Measurements from ENCODE around the gene RBMS1.

Gene RBMS1

GRCh38 chr2:160303527-160303926, 190.1 kb downstream of the RBMS1 start:
- no peak for DNase-seq (ENCODE audit: low read depth in 2 of 2)

DNA sequence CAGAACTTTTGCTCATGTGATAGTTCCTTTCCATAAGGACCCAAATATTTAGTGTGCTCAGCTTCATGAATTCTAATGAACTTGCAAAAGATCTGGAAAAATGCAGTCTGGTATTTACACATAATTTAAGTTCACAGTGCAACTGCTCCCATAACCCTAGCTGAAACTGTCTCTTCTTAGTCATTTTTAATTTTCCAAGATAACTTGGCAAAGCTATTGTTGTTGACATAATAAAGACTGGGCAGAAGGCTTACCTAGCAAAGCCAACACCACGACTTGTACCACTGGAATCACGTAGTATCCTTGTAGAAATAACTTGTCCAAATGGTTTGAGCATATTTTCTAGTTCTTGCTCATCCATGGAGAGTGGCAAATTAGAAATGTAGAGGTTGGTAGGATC, 190.5 kb downstream of the RBMS1 start:
- DNase-seq (ENCODE audit: low read depth in 2 of 2): no peak

GRCh38 chr2:160301420-160301819, 192.2 kb downstream of the RBMS1 start:
- DNase-seq (ENCODE audit: low read depth in 2 of 2): no peak

DNA sequence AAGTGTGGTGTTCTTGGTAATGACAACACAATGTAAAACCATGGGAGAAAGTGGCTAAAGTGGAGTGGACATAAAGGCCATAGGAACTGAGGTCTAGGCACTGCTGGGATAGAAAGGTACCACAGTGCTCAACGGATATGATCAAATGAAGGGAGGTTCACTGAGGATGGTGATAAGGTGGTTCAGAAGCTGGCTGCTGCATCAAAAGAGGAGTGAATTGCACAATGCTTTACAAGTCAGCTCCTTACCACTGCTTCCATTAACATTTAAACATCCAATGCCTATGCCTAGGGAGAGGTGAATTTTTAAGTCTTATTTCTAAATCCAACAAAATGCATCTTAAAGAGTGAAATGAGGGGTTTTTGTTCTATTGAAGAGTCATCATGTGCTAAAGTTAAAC, 193.4 kb downstream of the RBMS1 start:
- no peak for DNase-seq (ENCODE audit: low read depth in 2 of 2)

- DNase-seq (ENCODE audit: low read depth in 2 of 2): no peak
Measured at GRCh38 chr2:160299540-160299939, 194.1 kb downstream of the RBMS1 start.

DNA sequence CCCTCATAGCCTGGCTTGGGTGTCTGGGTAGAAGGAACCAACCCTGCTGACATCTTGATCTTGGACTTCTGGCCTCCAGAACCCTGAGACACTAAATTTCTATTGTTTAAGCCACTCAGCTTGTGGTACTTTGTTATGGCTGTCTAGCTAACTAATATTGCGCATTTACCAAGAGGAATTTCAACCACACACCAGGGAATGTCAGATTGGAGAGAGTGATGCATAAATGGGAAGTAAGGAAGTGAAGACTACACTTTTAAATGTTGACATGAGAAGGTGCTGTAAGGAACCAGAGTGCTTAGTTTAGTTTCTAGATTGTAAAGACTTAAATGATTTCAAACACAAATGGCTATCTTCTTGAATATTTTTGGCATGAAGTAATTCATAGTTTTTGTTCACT, 194.6 kb downstream of the RBMS1 start:
- DNase-seq (ENCODE audit: low read depth in 2 of 2): no peak

DNA sequence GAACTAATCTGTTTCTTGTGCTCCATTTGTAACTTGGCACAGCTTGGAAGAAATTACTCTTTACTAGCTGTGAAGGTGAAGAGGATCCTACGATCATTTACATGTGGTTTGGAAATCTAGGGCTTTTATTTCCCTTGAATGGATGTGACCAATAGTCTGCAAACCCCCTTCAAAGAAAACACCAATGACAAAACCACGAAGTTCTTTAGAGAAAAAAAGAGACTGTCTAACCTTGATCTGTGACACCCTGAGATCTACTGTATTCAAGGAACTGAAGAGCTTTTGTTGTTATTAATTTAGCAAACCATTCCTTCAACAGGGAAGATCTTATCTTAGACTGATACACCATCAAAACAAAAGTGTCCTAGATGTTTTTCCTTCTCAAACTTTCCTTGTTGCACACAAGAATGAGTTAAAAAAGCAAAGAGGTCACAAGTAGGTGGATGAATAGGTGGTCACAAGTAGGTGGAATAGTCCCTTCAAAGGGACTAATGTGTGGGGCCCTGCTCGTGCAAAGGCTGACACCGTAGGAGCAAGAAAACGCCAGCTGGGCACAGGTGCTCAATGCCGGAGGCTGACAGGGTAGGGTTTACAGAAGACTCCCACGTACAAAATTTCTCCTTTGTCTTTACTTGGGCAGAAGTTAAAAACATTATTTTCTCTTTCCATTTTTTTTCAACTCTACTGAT, 197.9 kb downstream of the RBMS1 start:
- no peak for DNase-seq (ENCODE audit: low read depth in 2 of 2)

DNA sequence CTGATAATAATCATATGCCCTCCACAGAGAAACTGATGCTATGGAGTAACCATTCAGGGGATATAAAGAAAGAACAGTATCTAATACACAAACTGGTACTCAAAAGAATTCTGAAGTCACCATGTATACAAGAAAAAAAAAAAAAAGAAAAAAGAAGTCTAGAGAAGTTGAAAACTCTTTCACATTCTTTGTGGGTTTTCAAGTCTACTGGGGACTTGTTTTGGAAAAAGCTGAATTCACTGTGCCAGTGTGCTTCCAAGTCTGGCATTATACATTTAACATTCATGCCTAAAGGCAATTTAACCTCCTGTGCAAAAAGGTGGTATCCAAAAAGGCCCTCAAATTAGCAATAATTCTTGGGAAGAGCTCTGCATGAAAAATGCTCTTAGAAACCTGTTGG, 198.7 kb downstream of the RBMS1 start:
- no peak for DNase-seq (ENCODE audit: low read depth in 2 of 2)

DNA sequence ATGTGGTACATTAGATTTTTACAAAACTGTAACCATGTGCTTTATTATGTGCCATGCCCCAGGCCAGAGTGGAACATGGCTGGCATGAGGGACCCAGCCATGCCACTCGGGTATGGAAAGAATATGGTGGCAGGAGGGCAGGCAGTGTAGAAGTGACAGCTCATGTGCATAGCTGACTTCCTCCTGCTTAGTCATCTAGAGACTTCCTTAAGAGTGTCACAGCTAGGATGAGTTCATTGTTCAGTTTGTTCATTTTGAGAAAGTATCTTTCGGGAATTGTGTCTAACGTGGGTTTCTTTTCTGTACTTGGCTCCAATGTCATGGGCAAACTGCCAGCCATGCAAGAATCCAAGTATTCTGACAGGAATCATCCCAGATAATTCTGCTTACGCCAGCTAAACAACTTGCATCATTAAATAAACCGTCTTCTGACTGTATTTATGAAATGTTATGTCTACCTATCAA, 199.2 kb downstream of the RBMS1 start:
- DNase-seq (ENCODE audit: low read depth in 2 of 2): no peak

GRCh38 chr2:160293391-160294091, 200.1 kb downstream of the RBMS1 start:
- DNase-seq (ENCODE audit: low read depth in 2 of 2): no peak

DNA sequence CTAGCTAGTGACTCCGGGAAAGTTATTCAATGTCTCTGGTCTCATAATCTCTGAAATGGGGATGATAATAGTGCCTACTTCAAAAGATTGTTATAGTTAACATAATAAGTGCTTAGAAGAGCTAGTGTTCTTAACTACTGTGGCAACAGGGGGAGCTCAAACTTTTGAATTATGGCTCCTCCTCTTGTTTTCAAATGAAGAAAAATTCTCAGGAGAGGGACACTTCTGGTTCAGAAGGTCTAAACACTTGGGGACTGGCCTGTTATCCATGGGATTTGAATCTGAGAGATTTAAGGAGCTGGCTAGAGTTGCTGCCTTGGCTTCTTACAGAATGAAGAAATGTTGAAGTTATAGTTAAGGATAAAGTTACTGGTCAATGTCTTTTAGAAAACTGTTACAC, 201.4 kb downstream of the RBMS1 start:
- DNase-seq (ENCODE audit: low read depth in 2 of 2): no peak

DNA sequence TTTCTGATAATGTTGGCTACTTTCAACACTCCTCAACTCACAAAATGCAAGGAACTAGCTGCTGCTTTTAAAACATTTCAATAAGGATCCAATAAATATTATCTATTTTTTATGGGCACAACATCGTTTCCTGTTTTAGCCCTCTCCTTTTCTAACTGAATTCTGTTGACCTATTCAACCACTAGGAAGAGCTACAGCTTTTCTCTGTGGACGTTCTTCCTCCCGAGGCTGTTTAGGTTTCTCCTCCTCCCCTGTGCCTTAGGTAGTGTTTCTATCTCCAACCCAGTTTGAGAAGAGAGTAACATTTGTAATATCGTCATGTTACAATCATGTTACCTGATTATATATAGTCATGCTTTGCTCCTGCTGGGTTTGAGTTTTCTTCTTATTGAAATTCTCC, 202.2 kb downstream of the RBMS1 start:
- no peak for DNase-seq (ENCODE audit: low read depth in 2 of 2)

GRCh38 chr2:160290598-160290997, 203.0 kb downstream of the RBMS1 start:
- no peak for DNase-seq (ENCODE audit: low read depth in 2 of 2)

DNA sequence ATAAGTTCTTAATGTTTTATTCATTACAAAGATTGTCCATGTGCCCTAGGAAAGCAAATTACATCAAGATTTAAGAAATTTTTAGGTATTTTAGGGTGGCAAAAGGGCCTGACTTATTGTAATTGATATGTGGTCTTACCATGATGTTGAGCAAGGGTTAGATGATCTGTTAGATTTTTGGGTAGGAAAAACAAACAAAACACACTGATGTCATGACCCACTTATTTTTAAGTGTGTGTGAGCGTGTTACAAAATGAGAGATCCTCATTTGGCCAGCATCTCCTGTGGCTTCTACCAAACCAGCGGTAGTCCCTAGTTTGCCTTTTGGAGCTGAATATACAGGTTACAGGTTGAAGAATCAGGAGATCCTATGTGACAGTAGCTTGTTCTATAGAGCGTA, 203.8 kb downstream of the RBMS1 start:
- DNase-seq (ENCODE audit: low read depth in 2 of 2): no peak

- no peak for DNase-seq (ENCODE audit: low read depth in 2 of 2)
Measured at GRCh38 chr2:160289126-160289525, 204.5 kb downstream of the RBMS1 start.

DNA sequence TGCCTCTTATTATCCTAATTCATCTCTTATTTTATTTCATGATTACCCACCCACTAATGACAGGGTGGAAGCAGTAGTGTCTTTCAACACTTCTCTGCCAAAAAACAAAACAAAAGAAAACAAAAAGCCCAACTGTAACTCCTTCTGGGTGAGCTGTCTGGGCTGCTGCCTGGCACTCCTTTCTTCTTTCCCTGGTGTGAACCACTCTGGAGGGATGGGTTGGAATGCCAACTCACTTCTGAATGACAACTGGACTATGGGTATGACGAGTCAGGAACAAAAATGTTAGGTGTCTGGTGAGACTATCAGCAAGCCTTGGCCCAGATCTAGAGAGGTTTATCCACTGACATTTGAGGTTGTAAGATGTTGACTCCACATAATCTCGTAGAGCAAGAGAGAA, 205.3 kb downstream of the RBMS1 start:
- no peak for DNase-seq (ENCODE audit: low read depth in 2 of 2)

DNA sequence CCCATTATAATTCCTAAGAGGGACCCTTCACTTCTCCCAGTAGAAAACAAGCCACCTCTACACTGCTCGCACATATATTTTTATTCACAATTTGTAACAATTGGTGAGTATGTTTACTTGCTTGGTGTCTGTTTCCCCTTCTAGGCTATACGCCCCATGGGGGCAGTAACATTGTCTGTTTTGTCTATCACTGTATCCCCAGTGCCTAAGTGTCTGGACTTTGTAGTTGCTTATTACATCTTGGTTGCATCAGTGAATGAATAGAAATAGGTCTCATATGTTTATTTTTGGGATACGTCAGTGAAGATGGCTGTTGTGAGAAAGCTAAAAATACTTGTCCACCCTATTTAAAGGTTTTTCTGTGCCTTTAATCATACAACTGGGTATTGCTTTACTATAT, 206.1 kb downstream of the RBMS1 start:
- DNase-seq (ENCODE audit: low read depth in 2 of 2): no peak

- DNase-seq (ENCODE audit: low read depth in 2 of 2): no peak
Measured at GRCh38 chr2:160286551-160286950, 207.1 kb downstream of the RBMS1 start.

GRCh38 chr2:160283675-160284074, 209.9 kb downstream of the RBMS1 start:
- DNase-seq (ENCODE audit: low read depth in 2 of 2): no peak

DNA sequence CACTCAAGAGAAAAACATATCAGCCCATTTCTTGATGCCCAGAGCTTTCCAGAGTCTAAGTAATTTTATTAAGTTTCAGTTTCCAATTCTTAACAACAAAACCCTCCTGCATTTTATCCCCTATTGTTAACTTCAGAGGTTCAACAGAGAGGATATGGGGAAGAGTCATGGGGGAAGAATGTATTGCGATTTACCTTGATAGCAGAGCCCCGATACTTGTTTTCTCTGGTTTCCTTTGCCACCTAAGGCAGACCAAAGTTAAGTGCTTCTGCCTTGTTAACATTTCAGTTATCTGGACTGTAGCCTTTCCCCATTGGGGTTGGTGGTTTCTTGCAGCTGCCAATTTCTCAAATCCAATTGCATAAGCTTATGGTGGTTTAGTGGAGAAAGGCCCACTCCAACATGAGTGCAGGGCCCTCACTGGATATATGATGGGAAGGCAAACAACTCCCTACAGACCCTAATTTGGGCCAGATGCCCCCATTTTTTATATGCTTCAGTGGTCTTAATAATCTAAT, 211.5 kb downstream of the RBMS1 start:
- DNase-seq (ENCODE audit: low read depth in 2 of 2): no peak

- DNase-seq (ENCODE audit: low read depth in 2 of 2): no peak
Measured at GRCh38 chr2:160281213-160281612, 212.4 kb downstream of the RBMS1 start.

DNA sequence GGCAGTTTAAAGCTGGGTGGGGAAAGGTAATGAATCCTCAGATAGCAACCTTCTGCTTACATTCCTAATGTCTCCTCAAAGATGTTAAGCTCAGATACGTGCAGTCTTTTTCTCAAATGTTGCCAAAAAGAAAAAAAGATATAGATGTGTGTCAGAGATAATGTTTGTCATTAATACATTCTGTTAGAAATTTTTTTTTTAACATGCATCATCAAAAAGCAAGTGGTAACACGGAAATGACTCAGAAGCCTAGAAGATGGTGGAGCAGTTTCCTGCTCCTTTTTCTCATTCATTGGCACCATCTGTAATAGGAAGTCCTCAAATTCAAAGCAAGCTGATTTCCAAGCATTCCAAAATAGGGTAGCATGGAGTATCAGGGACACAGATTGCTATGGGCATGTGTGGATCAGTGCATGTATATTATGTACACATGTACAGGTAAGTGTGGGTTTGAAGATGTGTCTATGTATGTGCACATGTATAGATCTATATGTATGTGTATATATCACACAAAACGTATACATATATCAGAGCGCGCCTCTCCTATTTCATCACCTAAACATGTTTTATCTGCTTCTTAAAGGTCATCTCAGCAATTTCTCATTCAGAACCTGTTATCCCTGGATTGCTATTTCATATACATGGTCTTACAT, 213.7 kb downstream of the RBMS1 start:
- DNase-seq (ENCODE audit: low read depth in 2 of 2): no peak

DNA sequence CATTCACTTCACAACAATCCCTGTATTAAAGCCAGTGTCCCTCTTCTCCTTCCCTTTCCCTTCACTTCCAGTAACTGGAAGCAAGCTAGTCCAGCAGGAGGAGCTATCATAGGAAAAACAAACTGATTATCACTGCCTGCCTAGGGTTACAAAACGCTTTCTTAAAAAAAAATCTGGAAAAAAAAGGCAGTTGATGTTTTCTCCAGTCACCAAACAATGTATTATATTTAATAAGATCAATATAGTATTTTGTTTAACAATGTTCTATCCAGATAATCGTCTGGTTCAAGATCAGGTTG, 214.8 kb downstream of the RBMS1 start:
- DNase-seq (ENCODE audit: low read depth in 2 of 2): no peak
